Measurements from ENCODE around the gene TMEM269.

Gene TMEM269

DNA sequence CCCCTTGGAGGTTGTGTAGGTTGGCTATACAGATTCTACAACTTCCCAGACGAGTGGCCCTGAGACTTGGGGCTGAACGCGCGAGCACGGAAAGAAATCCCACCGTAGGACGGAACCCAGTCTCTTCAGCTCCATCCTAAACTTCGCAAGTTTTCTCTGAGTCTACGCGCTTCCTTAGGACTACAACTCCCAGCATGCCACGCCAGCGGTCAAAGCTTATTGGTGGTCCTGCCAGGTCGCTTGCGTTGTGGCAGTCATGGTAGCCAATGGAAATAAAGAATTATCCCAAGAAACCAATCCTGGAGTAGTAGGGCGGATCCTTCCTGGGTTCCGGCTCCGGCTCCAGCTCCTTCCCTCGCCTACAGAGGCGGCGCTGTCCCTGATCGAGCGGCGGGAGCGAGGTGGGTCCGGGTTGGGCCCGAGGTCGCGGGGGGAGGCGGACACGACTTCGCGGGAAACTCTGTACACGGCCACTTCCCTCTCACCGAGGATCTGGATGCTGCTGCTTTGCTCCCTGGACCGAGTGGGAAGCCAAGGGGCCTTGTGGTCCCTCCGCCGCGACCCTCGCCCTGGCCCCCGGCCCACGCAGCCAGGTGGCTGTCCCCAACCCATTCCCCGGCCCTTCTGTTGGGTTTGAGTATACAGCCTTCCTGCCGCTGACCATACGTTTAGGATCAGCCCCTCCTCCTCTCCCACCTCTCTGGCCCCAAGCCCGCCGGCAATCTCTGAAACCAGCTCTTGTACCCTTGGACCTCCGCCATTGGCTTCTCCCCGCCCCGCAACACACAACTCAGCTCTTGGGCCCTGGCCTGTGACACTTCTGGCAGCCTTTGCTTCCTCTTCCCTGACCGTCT, 61.7 kb downstream of the TMEM269 start, which contains the start of gene ZNF691:
Gene ZNF691 (plus strand): TSS at position 357 of the 854 bp plus-strand sequence. CDS start 3,046 bp downstream, outside the sequence.
- DNase-seq (ENCODE audit: insufficient read length, low spot score) (peak; percentile 98), FAIRE-seq (peak; percentile 62)

GRCh38 chr1:42847111-42847595, 62.4 kb downstream of the TMEM269 start:
- FAIRE-seq: no peak

DNA sequence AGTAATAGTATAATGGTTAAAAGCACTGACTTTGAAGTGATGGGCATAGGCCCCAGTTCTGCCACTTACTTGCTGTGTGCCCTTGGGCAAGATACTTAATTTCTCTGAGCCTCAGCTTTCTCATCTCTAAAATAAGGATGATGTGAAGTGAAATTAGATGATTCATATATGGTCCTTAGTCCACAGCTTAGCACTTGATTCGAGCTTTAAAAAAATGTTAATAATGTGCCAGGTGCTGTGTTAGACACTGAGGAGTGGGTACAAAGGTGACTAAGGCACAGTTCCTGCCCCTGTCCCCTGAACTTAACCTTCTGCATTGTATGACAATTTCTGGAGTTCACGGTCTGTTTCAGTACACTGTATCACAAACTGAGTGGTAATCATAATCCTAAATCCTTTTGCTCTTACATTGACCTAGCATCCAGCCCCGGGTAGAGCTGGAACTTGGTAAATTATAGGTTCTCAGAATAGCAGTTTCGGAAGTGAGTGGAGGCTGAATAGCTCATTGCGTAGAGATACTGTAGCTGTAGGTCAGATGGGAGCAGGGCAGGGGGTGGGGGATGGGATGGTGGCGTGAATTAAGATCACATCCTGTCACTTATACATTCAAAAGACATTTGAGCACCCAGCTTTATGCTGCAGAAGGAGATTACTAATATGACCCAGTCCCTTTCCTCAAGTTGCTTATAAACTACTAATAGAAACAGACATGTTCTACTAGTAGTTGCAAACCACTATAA, 63.1 kb downstream of the TMEM269 start:
- DNase-seq (ENCODE audit: insufficient read length, low spot score): no peak
- no peak for FAIRE-seq

More at GRCh38 chr1:42847111-42847595, 62.4 kb downstream of the TMEM269 start:
- DNase-seq (ENCODE audit: insufficient read length, low spot score): no peak

GRCh38 chr1:42848823-42849537, 64.2 kb downstream of the TMEM269 start:
- FAIRE-seq (no peak), DNase-seq (ENCODE audit: insufficient read length, low spot score) (no peak)

DNA sequence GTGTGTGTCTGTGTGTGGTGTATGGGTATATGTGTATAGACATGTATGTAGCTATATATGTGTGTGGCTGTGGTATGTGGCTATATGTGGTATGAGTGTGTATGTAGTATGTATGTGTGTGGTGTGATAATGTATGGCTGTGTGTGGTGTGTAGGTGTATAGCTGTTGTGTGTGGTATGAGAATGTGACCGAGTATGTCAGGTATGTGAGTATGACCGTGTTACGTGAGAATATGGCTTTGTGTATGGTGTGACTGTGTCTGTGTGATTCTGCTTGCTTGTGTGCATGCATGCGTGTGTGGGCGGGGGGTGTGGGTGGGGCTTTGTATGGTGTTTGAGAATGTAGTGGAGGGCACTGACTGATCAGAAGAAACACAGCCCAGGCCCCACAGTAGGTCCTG, 65.2 kb downstream of the TMEM269 start:
- FAIRE-seq (peak; percentile 63), DNase-seq (ENCODE audit: insufficient read length, low spot score) (no peak)
